GM21786 (cell line): ENCODE measurements around the gene JMJD4.

Source experiments
- ATAC-seq: cut with Tn5 transposase; IDR thresholded peaks from one replicate; pipeline ENCODE4 v1.9.1; 2021; ENCODE audit not compliant: unreplicated experiment

JMJD4 gene

GRCh38 chr1:227734856-227735538, at the start of gene JMJD4, which contains the start of gene SNAP47:
TSS of gene JMJD4 (minus strand) at chr1:227735302. CDS start at chr1:227735273, 29 bp downstream.
TSS of gene SNAP47 (plus strand) at chr1:227735435. CDS start at chr1:227747737, 12,302 bp downstream.
- ATAC-seq, result peak; percentile 94

GRCh38 chr1:227782226-227782625, 47.1 kb upstream of the JMJD4 start:
- no peak for ATAC-seq

GRCh38 chr1:227781314-227781930, 46.3 kb upstream of the JMJD4 start:
- no peak for ATAC-seq

GRCh38 chr1:227780101-227781044, 45.3 kb upstream of the JMJD4 start:
- no peak for ATAC-seq

GRCh38 chr1:227779685-227780084, 44.6 kb upstream of the JMJD4 start:
- no peak for ATAC-seq

- ATAC-seq, result no peak
These were observed 43.9 kb upstream of the JMJD4 start for GRCh38 chr1:227779021-227779441.

- ATAC-seq, result no peak
These were observed 43.4 kb upstream of the JMJD4 start for GRCh38 chr1:227778401-227778947.

- ATAC-seq, result no peak
These were observed 42.5 kb upstream of the JMJD4 start for GRCh38 chr1:227777646-227778045.

GRCh38 chr1:227777156-227777555, 42.1 kb upstream of the JMJD4 start:
- ATAC-seq, result no peak

- ATAC-seq, result no peak
These were observed 41.2 kb upstream of the JMJD4 start for GRCh38 chr1:227776331-227776771.

GRCh38 chr1:227775841-227776240, 40.7 kb upstream of the JMJD4 start:
- no peak for ATAC-seq

- ATAC-seq, result no peak
These were observed 39.9 kb upstream of the JMJD4 start for GRCh38 chr1:227774821-227775661.

- ATAC-seq, result no peak
These were observed 39.1 kb upstream of the JMJD4 start for GRCh38 chr1:227774051-227774731.

- ATAC-seq, result no peak
These were observed 38.5 kb upstream of the JMJD4 start for GRCh38 chr1:227773558-227773957.

GRCh38 chr1:227771771-227772170, 36.7 kb upstream of the JMJD4 start:
- no peak for ATAC-seq

- ATAC-seq, result no peak
These were observed 36.2 kb upstream of the JMJD4 start for GRCh38 chr1:227771326-227771725.

GRCh38 chr1:227770812-227771211, 35.7 kb upstream of the JMJD4 start:
- ATAC-seq, result no peak

- no peak for ATAC-seq
These were observed 34.9 kb upstream of the JMJD4 start for GRCh38 chr1:227769936-227770494.
